Testis (tissue), 3 donors: ENCODE measurements around the gene RMRP. TPM values are rescaled to one million over a fixed set of nuclear protein-coding genes. Genes with fewer than 3 reads are reported as not detected.
"Not testable (repeated sequence)": the region's sequence is repeated elsewhere in the genome, so short reads cannot be mapped to it uniquely, and the experiment has no call there.

ENCODE experiments used
- DNase-seq: peaks from one replicate; pipeline ENCODE4 v3.0.0-alpha.2; 2019
- H3K27ac ChIP-seq, 2 donors: fragments of 200-600 bp; sonication (generic); one replicate each; pipeline ENCODE4 v1.5.1; 2019
- H3K27me3 ChIP-seq: fragments of 200-600 bp; sonication (generic); one replicate; pipeline ENCODE4 v1.5.1; 2019
- H3K36me3 ChIP-seq: fragments of 200-600 bp; sonication (generic); one replicate; pipeline ENCODE4 v1.5.1; 2017; ENCODE audit warnings: low read depth; ENCODE audit errors: missing control alignments
- H3K4me1 ChIP-seq: fragments of 200-600 bp; sonication (generic); one replicate; pipeline ENCODE4 v1.5.1; 2019
- H3K4me3 ChIP-seq, 2 donors: fragments of 200-600 bp; sonication (generic); one replicate each; pipeline ENCODE4 v1.5.1; 2017 to 2019
- H3K9me3 ChIP-seq: fragments of 200-600 bp; sonication (generic); one replicate; pipeline ENCODE4 v1.5.1; 2017
- POLR2A ChIP-seq: fragments of 450-650 bp; IDR thresholded peaks from one replicate; pipeline ENCODE4 v1.6.1; 2017; ENCODE audit warnings: antibody characterized with exemption, mild to moderate bottlenecking, moderate library complexity
- WGBS, 2 donors: methylation state at CpG; one replicate each; pipeline ENCODE4 v1.1.5; 2018; 5-methylcytosine and 5-hydroxymethylcytosine counted together
- intact Hi-C: fragments of 100-400 bp; cut with DNase I; formaldehyde crosslinking; loops from one replicate; pipeline ENCODE4 v1.15.1; 2023; ENCODE audit warnings: low total_unique reads
- polyA plus RNA-seq: library from polyadenylated mRNA; stranded (reverse); fragments of 350-450 nt; fragmentation: Illumina TruSeq; extraction: RNeasy Lipid Tissue Mini Kit (QIAGEN cat#74804); gene quantifications from one replicate; pipeline ENCODE4 v1.2.3, GENCODE V29; 2014; ENCODE audit warnings: low read depth, low replicate concordance; ENCODE audit not compliant: insufficient read depth
- total RNA-seq, 2 donors: library from RNA; depleted of rRNA; stranded (reverse); fragments of >200 nt; gene quantifications; one replicate each; pipeline ENCODE4 v1.2.3, GENCODE V29; 2016
- TF ChIP-seq, protein P1 (sequence below), 3 experiments: fragments of 450-650 bp in 2 of 3; fragments of 200-600 bp in 1 of 3; sonication (generic) in 1 of 3; IDR thresholded peaks; one replicate each; pipeline ENCODE4 v1.5.1; 2016 to 2019; ENCODE audit warnings: antibody characterized with exemption in 3 of 3, mild to moderate bottlenecking in 2 of 3, moderate library complexity in 1 of 3

Gene RMRP
- total and polyA plus RNA-seq, 3 donors from 2014 or later = 4,421 to 15,053 TPM; not detected in 1

DNA sequence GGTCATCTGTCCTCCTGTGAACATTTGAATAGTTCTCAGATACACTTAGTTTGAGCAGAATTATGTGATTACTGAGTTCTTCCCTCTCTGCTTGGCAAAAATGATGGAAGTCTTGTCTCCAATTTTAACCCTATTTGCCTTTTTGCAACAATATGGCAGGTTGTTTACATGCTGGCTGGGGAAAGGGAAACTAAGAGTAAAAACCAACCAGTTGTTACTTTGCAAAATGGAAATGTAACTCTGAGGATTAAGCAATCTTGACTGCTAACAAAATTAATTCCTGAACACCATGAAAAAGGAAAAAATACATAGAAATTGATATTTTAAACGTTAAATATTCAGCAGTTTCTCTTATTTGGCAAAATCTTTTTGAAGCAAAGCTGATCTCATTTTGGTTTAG lies 18.2 kb downstream of the RMRP start:
- no peaks in the 10 kb centered on the region for H3K4me1 ChIP-seq
- H3K27ac ChIP-seq = no peak overlapping the region
- DNase-seq = no peak
- no peaks in the 10 kb centered on the region for H3K9me3 ChIP-seq
- no peaks in the 10 kb centered on the region for H3K27me3 ChIP-seq
- 85 to 86% methylated on average over 1 of the region's 1 CpG for WGBS, 2 donors
- no peak overlapping the region for H3K4me3 ChIP-seq
- TF ChIP-seq, protein P1, sequence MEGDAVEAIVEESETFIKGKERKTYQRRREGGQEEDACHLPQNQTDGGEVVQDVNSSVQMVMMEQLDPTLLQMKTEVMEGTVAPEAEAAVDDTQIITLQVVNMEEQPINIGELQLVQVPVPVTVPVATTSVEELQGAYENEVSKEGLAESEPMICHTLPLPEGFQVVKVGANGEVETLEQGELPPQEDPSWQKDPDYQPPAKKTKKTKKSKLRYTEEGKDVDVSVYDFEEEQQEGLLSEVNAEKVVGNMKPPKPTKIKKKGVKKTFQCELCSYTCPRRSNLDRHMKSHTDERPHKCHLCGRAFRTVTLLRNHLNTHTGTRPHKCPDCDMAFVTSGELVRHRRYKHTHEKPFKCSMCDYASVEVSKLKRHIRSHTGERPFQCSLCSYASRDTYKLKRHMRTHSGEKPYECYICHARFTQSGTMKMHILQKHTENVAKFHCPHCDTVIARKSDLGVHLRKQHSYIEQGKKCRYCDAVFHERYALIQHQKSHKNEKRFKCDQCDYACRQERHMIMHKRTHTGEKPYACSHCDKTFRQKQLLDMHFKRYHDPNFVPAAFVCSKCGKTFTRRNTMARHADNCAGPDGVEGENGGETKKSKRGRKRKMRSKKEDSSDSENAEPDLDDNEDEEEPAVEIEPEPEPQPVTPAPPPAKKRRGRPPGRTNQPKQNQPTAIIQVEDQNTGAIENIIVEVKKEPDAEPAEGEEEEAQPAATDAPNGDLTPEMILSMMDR (IDR thresholded peaks at IDR 0.05) = no peak
- TF ChIP-seq POLR2A = no peak
- H3K36me3 ChIP-seq = no peaks in the 10 kb centered on the region
- intact Hi-C loops = no loop called here

DNA sequence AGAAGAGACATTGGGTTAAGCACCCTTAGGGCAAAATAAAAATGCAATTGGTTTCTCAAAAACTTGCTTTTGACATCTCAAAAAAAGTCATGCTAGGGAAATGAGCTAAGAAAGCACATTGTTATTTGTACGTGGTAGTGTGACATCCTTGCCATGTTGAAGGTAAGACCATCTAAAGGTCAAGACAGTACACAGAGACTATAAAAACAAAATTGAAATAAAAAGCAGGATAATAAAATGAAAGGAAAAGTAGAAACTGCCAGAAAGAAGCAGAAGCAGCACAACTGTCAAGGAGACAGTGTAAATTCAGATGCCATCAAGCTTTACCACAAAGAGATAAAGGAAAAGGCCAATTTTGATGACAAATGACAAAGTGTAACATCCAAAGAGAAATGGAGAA lies 18.6 kb downstream of the RMRP start:
- H3K4me1 ChIP-seq, intact Hi-C loops, H3K27ac ChIP-seq, H3K27me3 ChIP-seq, DNase-seq, H3K9me3 ChIP-seq, H3K4me3 ChIP-seq, H3K36me3 ChIP-seq: not testable (repeated sequence)
- 55 to 64% methylated on average over 1 of the region's 1 CpG for WGBS, 2 donors

DNA sequence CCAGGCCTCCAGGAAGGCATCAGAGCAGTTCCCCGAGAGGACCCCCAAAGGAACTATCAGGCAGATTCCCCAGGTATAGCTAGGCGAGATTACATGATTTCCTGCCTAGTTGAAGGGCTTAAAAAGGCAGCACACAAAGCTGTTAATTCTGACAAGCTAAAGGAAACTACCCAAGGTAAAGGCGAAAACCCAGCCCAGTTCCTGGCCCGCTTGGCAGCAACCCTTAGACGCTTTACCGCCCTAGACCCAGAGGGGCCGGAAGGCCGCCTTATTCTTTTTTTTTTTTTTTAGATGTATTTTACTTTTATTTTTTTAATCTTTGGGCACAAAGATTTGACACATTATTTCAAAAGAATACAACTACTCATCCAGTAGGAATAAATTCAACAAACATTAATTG lies 19.1 kb downstream of the RMRP start:
- H3K4me3 ChIP-seq, H3K27ac ChIP-seq, H3K27me3 ChIP-seq, H3K4me1 ChIP-seq, DNase-seq, H3K9me3 ChIP-seq, intact Hi-C loops, H3K36me3 ChIP-seq: not testable (repeated sequence)
- WGBS, 2 donors = 61 to 82% methylated on average over 6 to 8 of the region's 8 CpGs

DNA sequence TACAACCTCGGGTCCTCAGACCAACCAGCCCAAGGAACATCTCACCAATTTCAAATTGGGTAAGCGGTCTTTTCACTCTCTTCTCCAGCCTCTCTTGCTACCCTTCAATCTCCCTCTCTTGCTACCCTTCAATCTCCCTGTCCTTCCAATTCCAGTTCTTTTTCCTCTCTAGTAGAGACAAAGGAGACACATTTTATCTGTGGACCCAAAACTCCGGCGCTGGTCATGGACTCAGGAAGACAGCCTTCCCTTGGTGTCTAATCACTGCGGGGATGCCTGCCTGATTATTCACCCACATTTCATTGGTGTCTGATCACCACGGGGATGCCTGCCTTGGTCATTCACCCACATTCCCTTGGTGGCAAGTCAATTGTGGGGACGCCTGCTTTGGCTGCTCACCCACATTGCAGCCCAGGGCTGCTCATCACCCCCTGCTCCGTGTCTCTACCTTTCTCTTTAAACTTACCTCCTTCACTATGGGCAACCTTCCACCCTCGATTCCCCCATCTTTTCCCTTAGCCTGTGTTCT lies 20.3 kb downstream of the RMRP start:
- intact Hi-C loops, H3K9me3 ChIP-seq, H3K4me3 ChIP-seq, H3K36me3 ChIP-seq, DNase-seq, H3K27ac ChIP-seq, H3K27me3 ChIP-seq, H3K4me1 ChIP-seq: not testable (repeated sequence)
- 96% methylated on average over 9 of the region's 9 CpGs for WGBS, 2 donors

DNA sequence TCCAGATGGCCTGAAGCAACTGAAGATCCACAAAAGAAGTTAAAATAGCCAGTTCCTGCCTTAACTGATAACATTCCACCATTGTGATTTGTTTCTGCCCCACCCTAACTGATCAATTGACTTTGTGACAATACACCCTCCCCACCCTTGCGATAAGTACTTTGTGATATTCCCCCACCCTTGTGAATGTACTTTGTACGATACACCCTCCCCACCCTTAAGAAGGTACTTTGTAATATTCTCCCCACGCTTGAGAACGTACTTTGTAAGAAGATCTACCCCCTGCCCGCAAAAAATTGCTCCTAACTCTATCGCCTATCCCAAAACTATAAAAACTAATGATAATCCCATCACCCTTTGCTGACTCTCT lies 21.0 kb downstream of the RMRP start:
- H3K27ac ChIP-seq, H3K9me3 ChIP-seq, H3K27me3 ChIP-seq, DNase-seq, H3K4me1 ChIP-seq, H3K4me3 ChIP-seq, intact Hi-C loops, H3K36me3 ChIP-seq: not testable (repeated sequence)
- WGBS, 2 donors = 80 to 94% methylated on average over 6 of the region's 6 CpGs

DNA sequence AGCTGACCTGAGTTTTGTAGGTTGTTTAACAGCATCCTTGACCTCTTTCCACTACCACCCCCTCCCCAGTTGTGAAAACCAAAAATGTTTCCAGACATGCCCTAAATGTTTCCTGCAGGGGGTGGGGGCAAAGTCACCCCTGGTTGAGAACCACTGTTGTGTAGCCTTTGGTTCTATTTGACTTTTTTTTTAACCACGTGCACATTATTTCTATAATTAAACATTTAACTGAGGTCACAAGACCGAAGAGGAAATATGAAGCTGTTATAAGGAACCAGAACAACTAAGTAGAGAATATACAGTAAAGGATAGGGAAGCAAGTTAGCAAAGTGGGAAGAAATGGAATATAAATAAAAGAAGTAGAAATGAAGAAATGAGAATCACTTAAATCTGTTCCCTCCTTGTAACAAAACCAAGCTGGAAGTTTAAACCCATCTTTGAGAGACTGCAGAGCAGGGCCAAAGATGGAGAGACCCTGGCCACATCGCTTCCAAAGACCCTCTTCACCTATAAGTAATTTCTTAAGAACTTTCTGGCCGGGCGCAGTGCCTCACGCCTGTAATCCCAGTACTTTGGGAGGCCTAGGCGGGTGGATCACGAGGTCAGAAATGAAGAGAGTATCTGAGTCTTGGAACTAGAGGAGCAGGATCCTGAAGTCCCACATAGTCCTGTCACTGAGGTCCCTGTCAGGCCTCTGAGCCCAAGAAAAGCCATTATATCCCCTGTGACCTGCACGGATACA lies 21.5 kb downstream of the RMRP start:
- no peak for DNase-seq
- H3K4me1 ChIP-seq = no peaks in the 10 kb centered on the region
- no peaks in the 10 kb centered on the region for H3K27me3 ChIP-seq
- no peak overlapping the region for H3K4me3 ChIP-seq
- WGBS, 2 donors = 76 to 79% methylated on average over 9 of the region's 9 CpGs
- no peaks in the 10 kb centered on the region for H3K36me3 ChIP-seq
- intact Hi-C loops = no loop called here
- no peaks in the 10 kb centered on the region for H3K9me3 ChIP-seq
- no peak for TF ChIP-seq POLR2A
- TF ChIP-seq, protein P1 (IDR thresholded peaks at IDR 0.05) = no peak
- no peak overlapping the region for H3K27ac ChIP-seq

DNA sequence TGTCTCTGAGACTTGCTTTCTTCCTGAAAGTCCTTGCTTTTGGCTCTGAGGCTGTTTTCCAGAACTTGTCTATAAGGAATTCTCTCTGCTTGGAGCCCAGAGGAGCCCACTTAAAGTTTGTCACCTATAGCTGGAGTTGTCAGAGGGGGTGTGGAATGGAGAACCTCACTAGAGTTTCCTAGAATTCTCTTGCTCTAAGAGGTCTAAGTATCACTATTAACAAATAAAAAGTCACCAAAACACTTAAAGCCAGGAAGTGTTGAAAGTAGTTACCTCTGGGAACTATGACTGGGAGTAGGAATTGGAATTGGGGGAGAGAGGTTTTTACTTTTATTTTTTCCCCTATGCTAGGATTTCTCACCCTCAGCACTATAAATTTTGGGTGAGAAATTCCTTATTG lies 22.1 kb downstream of the RMRP start:
- Histone ChIP-seq H3K27ac (no peak overlapping the region), H3K4me1 (no peaks in the 10 kb centered on the region), H3K27me3 (no peaks in the 10 kb centered on the region), H3K4me3 (no peak overlapping the region), H3K9me3 (no peaks in the 10 kb centered on the region), H3K36me3 (no peaks in the 10 kb centered on the region)
- intact Hi-C loops = no loop called here
- no peak for DNase-seq
- TF ChIP-seq POLR2A = no peak
- TF ChIP-seq, protein P1 (IDR thresholded peaks at IDR 0.05) = no peak
